SK-N-SH (cell line): Measurements from ENCODE around the gene SMCP. TPM values are rescaled to one million over a fixed set of nuclear protein-coding genes. Genes with fewer than 3 reads are reported as not detected.

Experiments
- CTCF ChIA-PET: fragments of 300-600, 350-600 bp; formaldehyde crosslinking; extraction: SDS; loops from one replicate; lab custom pipeline; 2021; lab: Yijun Ruan, JAX
- POLR2A ChIA-PET: fragments of 350-600 bp; sonication (Branson Sonifier 250); formaldehyde crosslinking; extraction: SDS; loops from one replicate; lab custom pipeline; 2020; ENCODE audit warnings: antibody characterized with exemption, inconsistent platforms; lab: Yijun Ruan, JAX
- DNase-seq: peaks from one replicate; pipeline ENCODE4 v3.0.0; 2012
- H2AFZ ChIP-seq: fragments of 200-600 bp; sonication (generic); 2 replicates; pipeline ENCODE4 v1.8.1; 2016; ENCODE audit warnings: antibody characterized with exemption, mild to moderate bottlenecking, low read depth
- H3F3A ChIP-seq: fragments of 200-600 bp; sonication (generic); replicated peaks from 2 replicates; pipeline ENCODE3; 2016; ENCODE audit warnings: antibody characterized with exemption, mild to moderate bottlenecking; ENCODE audit not compliant: insufficient read depth
- H3K27ac ChIP-seq, 2 experiments: fragments of 200-500 bp in 1 of 2; fragments of 200-600 bp in 1 of 2; sonication (Bioruptor generic) in 1 of 2; sonication (generic), shearing (Covaris generic) in 1 of 2; 2 replicates each; pipeline versions ENCODE4 v1.5.1 to v1.6.1; 2014 to 2016; ENCODE audit warnings: low read depth in 2 of 2, inconsistent platforms in 1 of 2, low read length in 1 of 2, mild to moderate bottlenecking in 1 of 2, mixed read lengths in 1 of 2
- H3K27me3 ChIP-seq: fragments of 200-600 bp; sonication (generic), shearing (Covaris generic); 2 replicates; pipeline ENCODE4 v1.6.1; 2016; ENCODE audit warnings: mixed run types; ENCODE audit not compliant: insufficient read depth
- H3K36me3 ChIP-seq, 2 experiments: fragments of 200-500 bp in 1 of 2; fragments of 200-600 bp in 1 of 2; sonication (Bioruptor generic) in 1 of 2; sonication (generic) in 1 of 2; replicated peaks in 1 of 2; 2 replicates each; pipeline versions ENCODE3 to v1.5.1; 2014 to 2016; ENCODE audit warnings: low read length in 1 of 2, mild to moderate bottlenecking in 1 of 2; ENCODE audit not compliant: insufficient read depth in 2 of 2, control insufficient read depth in 1 of 2
- H3K4me1 ChIP-seq, 2 experiments: fragments of 200-500 bp in 1 of 2; fragments of 200-600 bp in 1 of 2; sonication (Bioruptor generic) in 1 of 2; sonication (generic), shearing (Covaris generic) in 1 of 2; 2 replicates each; pipeline versions ENCODE4 v1.5.1 to v1.6.1; 2014 to 2016; ENCODE audit warnings: low read depth in 1 of 2, low read length in 1 of 2, mixed run types in 1 of 2; ENCODE audit not compliant: insufficient read depth in 2 of 2, control insufficient read depth in 1 of 2
- H3K4me2 ChIP-seq: fragments of 200-600 bp; sonication (generic), shearing (Covaris generic); 2 replicates; pipeline ENCODE4 v1.6.1; 2017; ENCODE audit warnings: mixed run types
- H3K4me3 ChIP-seq, 2 experiments: fragments of 200-500 bp in 1 of 2; fragments of 200-600 bp in 1 of 2; sonication (Bioruptor generic) in 1 of 2; sonication (generic), shearing (Covaris generic) in 1 of 2; 2 replicates each; pipeline versions ENCODE4 v1.5.1 to v1.8.1; 2014 to 2016; ENCODE audit warnings: low read depth in 2 of 2, inconsistent platforms in 1 of 2, low read length in 1 of 2, mild to moderate bottlenecking in 1 of 2, mixed read lengths in 1 of 2, moderate library complexity in 1 of 2
- H3K79me2 ChIP-seq: fragments of 200-600 bp; sonication (generic); 2 replicates; pipeline ENCODE4 v1.8.1; 2017; ENCODE audit warnings: mild to moderate bottlenecking; ENCODE audit not compliant: insufficient read depth
- H3K9ac ChIP-seq: fragments of 200-600 bp; sonication (generic); 2 replicates; pipeline ENCODE4 v1.6.1; 2017; ENCODE audit warnings: mixed run types
- H3K9me2 ChIP-seq: fragments of 200-600 bp; sonication (generic); 2 replicates; pipeline ENCODE4 v1.6.1; 2017; ENCODE audit warnings: mixed run types
- H3K9me3 ChIP-seq: fragments of 200-600 bp; sonication (generic); 2 replicates; pipeline ENCODE4 v1.6.1; 2017; ENCODE audit warnings: mixed run types, mild to moderate bottlenecking, moderate library complexity
- H4K20me1 ChIP-seq: fragments of 200-600 bp; sonication (generic); 2 replicates; pipeline ENCODE4 v1.6.1; 2017; ENCODE audit warnings: mild to moderate bottlenecking, mixed run types; ENCODE audit not compliant: insufficient read depth
- EP300 ChIP-seq, 2 experiments: IDR thresholded peaks; 2 replicates each; pipeline versions ENCODE4 v1.4.0 to v1.6.1; 2012; ENCODE audit warnings: borderline replicate concordance in 1 of 2, low read depth in 1 of 2, low read length in 1 of 2
- FOXJ3 ChIP-seq: sonication (generic); formaldehyde crosslinking; IDR thresholded peaks from 2 replicates; pipeline ENCODE4 v1.5.1; 2020; ENCODE audit warnings: mild to moderate bottlenecking, missing genetic modification reagents
- JUND ChIP-seq: IDR thresholded peaks from 2 replicates; pipeline ENCODE4 v1.4.0; 2012
- NFIC ChIP-seq: IDR thresholded peaks from 2 replicates; pipeline ENCODE4 v1.4.0; 2012; ENCODE audit warnings: borderline replicate concordance
- POLR2AphosphoS5 ChIP-seq: IDR thresholded peaks from 2 replicates; pipeline ENCODE4 v1.6.1; 2012; ENCODE audit warnings: low read depth, low read length
- RAD21 ChIP-seq: IDR thresholded peaks from 2 replicates; pipeline ENCODE4 v1.6.1; 2012; ENCODE audit warnings: mild to moderate bottlenecking, low read length
- RFX5 ChIP-seq: IDR thresholded peaks from 2 replicates; pipeline ENCODE4 v1.6.1; 2012; ENCODE audit warnings: mild to moderate bottlenecking, improper control_type of control experiment, low read length
- TAF1 ChIP-seq: IDR thresholded peaks from 2 replicates; pipeline ENCODE4 v1.6.1; 2012; ENCODE audit warnings: low read depth, mild to moderate bottlenecking, low read length, moderate library complexity, borderline replicate concordance
- TEAD4 ChIP-seq: IDR thresholded peaks from 2 replicates; pipeline ENCODE4 v1.4.0; 2012; ENCODE audit warnings: mild to moderate bottlenecking, borderline replicate concordance; ENCODE audit not compliant: insufficient read depth
- YY1 ChIP-seq: IDR thresholded peaks from 2 replicates; pipeline ENCODE4 v1.4.0; 2012; ENCODE audit warnings: low read depth, mild to moderate bottlenecking
- WGBS: methylation state at CpG from one replicate; pipeline ENCODE4 v1.1.6; 2017; ENCODE audit warnings: low lambda C conversion rate; 5-methylcytosine and 5-hydroxymethylcytosine counted together
- polyA plus RNA-seq, 3 experiments: library from polyadenylated mRNA; depleted of rRNA; stranded (reverse); fragments of >200 nt; gene quantifications; 2 replicates each; pipeline ENCODE4 v1.2.3, GENCODE V29; 2012
- TF ChIP-seq, protein P1 (sequence below): fragments of 150-350 bp; IDR thresholded peaks from 2 replicates; pipeline ENCODE4 v1.6.1; 2017; ENCODE audit warnings: antibody characterized with exemption, low read length, low read depth, borderline replicate concordance
- TF ChIP-seq, protein P2 (sequence below): IDR thresholded peaks from 2 replicates; pipeline ENCODE4; 2012
- TF ChIP-seq, protein P3 (sequence below): fragments of 150-350 bp; IDR thresholded peaks from 2 replicates; pipeline ENCODE4 v1.6.1; 2016; ENCODE audit warnings: mild to moderate bottlenecking, low read depth, low read length
- TF ChIP-seq, protein P4 (sequence below): IDR thresholded peaks from 2 replicates; pipeline ENCODE4 v1.6.1; 2012; ENCODE audit warnings: mild to moderate bottlenecking, low read depth, low read length, moderate library complexity
- TF ChIP-seq, protein P5 (sequence below): IDR thresholded peaks from 2 replicates; pipeline ENCODE4 v1.4.0; 2012; ENCODE audit warnings: low read depth
- TF ChIP-seq, protein P6 (sequence below): fragments of 200-600 bp; sonication (generic); IDR thresholded peaks from 2 replicates; pipeline ENCODE4 v1.6.1; 2017; ENCODE audit warnings: antibody characterized with exemption, mild to moderate bottlenecking, moderate library complexity

Gene SMCP
- polyA plus RNA-seq, 1 of the 3 experiments (the other 2 are of a cell fraction), result not detected

DNA sequence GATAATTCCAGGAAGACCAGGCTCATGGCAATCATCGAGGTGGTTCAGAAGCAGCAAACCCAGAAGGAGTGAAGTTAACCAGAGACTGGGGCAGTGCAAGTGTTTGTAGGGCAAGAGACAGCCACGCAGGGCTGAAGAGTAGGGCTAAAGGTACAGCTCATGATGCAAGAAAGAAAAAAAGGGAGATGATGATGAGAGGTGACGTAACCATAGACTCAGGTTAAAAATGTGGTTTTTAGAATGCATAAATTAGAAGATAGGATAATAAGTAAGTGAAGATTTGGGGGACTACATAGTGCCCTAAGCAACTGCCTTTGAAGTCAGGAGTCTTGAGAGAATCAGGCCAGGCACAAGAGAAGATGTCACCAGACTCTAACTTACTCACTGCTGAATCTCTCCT lies 18.0 kb upstream of the SMCP start:
- Histone ChIP-seq H3K27ac (no peak overlapping the region), H3K9ac (no peak overlapping the region), H3K79me2 (no peaks in the 10 kb centered on the region), H3K4me2 (no peak overlapping the region), H3K9me2 (no peaks in the 10 kb centered on the region), H3K9me3 (no peaks in the 10 kb centered on the region), H3K36me3 (no peaks in the 10 kb centered on the region), H3K4me1 (no peaks in the 10 kb centered on the region), H3K27me3 (no peaks in the 10 kb centered on the region; the same call in 1 of the 2 replicates), H3K4me3 (no peak overlapping the region), H4K20me1 (no peaks in the 10 kb centered on the region), H2AFZ (no peak overlapping the region), H3F3A (no peaks in the 10 kb centered on the region)
- WGBS, result 4% methylated on average over 3 of the region's 3 CpGs
- CTCF ChIA-PET, result interaction anchor here (0.6 to 2.7 kb wide), 2 partner anchors 10 to 451 kb away, joined by 4 to 12 read pairs; no protein-coding TSS in a partner anchor
- POLR2A ChIA-PET, result no interaction called here
- TF ChIP-seq, protein P1, sequence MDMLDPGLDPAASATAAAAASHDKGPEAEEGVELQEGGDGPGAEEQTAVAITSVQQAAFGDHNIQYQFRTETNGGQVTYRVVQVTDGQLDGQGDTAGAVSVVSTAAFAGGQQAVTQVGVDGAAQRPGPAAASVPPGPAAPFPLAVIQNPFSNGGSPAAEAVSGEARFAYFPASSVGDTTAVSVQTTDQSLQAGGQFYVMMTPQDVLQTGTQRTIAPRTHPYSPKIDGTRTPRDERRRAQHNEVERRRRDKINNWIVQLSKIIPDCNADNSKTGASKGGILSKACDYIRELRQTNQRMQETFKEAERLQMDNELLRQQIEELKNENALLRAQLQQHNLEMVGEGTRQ, result no peak
- TF ChIP-seq TAF1 (no peak), TEAD4 (no peak)
- TF ChIP-seq, protein P2, sequence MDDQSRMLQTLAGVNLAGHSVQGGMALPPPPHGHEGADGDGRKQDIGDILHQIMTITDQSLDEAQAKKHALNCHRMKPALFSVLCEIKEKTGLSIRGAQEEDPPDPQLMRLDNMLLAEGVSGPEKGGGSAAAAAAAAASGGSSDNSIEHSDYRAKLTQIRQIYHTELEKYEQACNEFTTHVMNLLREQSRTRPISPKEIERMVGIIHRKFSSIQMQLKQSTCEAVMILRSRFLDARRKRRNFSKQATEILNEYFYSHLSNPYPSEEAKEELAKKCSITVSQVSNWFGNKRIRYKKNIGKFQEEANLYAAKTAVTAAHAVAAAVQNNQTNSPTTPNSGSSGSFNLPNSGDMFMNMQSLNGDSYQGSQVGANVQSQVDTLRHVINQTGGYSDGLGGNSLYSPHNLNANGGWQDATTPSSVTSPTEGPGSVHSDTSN, result no peak
- DNase-seq, result no peak

DNA sequence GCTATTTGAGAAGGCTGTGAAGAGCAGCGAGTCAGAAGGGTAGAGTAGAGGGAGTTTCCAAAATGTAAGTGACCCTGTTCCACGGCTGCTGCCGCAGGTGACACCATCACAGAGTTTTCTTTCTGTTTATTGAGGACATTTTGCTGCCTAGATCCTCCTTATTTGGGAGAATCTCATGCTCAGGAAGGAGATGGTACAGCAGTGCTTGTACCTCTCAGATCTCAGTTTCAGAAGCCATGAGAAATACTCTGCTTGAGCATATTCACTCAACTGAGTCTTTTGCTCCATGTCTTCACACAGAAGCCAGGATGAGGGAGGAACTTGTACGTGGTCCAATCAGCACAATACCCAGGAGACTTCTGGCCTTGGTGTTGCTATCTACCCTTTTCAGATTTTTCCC lies 16.7 kb upstream of the SMCP start:
- 2% methylated on average over 4 of the region's 4 CpGs for WGBS
- Histone ChIP-seq H3F3A (no peaks in the 10 kb centered on the region), H3K9me2 (no peaks in the 10 kb centered on the region), H3K27ac (no peak overlapping the region), H3K4me1 (no peaks in the 10 kb centered on the region), H3K4me3 (no peak overlapping the region), H3K27me3 (no peaks in the 10 kb centered on the region; the same call in 1 of the 2 replicates), H3K9me3 (no peaks in the 10 kb centered on the region), H3K36me3 (no peaks in the 10 kb centered on the region), H3K79me2 (no peaks in the 10 kb centered on the region), H3K9ac (no peak overlapping the region), H4K20me1 (no peaks in the 10 kb centered on the region), H3K4me2 (no peak overlapping the region), H2AFZ (no peak overlapping the region)
- TF ChIP-seq FOXJ3 (CRISPR knock-in tag), result no peak
- TF ChIP-seq, protein P3, sequence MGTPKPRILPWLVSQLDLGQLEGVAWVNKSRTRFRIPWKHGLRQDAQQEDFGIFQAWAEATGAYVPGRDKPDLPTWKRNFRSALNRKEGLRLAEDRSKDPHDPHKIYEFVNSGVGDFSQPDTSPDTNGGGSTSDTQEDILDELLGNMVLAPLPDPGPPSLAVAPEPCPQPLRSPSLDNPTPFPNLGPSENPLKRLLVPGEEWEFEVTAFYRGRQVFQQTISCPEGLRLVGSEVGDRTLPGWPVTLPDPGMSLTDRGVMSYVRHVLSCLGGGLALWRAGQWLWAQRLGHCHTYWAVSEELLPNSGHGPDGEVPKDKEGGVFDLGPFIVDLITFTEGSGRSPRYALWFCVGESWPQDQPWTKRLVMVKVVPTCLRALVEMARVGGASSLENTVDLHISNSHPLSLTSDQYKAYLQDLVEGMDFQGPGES, result no peak
- TF ChIP-seq, protein P4, sequence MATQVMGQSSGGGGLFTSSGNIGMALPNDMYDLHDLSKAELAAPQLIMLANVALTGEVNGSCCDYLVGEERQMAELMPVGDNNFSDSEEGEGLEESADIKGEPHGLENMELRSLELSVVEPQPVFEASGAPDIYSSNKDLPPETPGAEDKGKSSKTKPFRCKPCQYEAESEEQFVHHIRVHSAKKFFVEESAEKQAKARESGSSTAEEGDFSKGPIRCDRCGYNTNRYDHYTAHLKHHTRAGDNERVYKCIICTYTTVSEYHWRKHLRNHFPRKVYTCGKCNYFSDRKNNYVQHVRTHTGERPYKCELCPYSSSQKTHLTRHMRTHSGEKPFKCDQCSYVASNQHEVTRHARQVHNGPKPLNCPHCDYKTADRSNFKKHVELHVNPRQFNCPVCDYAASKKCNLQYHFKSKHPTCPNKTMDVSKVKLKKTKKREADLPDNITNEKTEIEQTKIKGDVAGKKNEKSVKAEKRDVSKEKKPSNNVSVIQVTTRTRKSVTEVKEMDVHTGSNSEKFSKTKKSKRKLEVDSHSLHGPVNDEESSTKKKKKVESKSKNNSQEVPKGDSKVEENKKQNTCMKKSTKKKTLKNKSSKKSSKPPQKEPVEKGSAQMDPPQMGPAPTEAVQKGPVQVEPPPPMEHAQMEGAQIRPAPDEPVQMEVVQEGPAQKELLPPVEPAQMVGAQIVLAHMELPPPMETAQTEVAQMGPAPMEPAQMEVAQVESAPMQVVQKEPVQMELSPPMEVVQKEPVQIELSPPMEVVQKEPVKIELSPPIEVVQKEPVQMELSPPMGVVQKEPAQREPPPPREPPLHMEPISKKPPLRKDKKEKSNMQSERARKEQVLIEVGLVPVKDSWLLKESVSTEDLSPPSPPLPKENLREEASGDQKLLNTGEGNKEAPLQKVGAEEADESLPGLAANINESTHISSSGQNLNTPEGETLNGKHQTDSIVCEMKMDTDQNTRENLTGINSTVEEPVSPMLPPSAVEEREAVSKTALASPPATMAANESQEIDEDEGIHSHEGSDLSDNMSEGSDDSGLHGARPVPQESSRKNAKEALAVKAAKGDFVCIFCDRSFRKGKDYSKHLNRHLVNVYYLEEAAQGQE, result no peak
- no peak for TF ChIP-seq NFIC
- TF ChIP-seq RFX5, result no peak
- TF ChIP-seq TAF1, result no peak
- no peak for TF ChIP-seq YY1
- TF ChIP-seq, protein P5, sequence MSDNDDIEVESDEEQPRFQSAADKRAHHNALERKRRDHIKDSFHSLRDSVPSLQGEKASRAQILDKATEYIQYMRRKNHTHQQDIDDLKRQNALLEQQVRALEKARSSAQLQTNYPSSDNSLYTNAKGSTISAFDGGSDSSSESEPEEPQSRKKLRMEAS, result no peak
- no peak for TF ChIP-seq POLR2AphosphoS5
- TF ChIP-seq, protein P6, sequence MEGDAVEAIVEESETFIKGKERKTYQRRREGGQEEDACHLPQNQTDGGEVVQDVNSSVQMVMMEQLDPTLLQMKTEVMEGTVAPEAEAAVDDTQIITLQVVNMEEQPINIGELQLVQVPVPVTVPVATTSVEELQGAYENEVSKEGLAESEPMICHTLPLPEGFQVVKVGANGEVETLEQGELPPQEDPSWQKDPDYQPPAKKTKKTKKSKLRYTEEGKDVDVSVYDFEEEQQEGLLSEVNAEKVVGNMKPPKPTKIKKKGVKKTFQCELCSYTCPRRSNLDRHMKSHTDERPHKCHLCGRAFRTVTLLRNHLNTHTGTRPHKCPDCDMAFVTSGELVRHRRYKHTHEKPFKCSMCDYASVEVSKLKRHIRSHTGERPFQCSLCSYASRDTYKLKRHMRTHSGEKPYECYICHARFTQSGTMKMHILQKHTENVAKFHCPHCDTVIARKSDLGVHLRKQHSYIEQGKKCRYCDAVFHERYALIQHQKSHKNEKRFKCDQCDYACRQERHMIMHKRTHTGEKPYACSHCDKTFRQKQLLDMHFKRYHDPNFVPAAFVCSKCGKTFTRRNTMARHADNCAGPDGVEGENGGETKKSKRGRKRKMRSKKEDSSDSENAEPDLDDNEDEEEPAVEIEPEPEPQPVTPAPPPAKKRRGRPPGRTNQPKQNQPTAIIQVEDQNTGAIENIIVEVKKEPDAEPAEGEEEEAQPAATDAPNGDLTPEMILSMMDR, result no peak
- no peak for TF ChIP-seq TEAD4
- TF ChIP-seq JUND, result no peak
- no peak for TF ChIP-seq EP300 (IDR thresholded peaks at IDR 0.05; ENCODE audit: borderline replicate concordance in 1 of 2, low read depth in 1 of 2, low read length in 1 of 2)
- TF ChIP-seq RAD21, result no peak
- ChIA-PET POLR2A (no interaction called here), CTCF (interaction anchor here (2.7 kb wide), 1 partner anchor 9 kb away, joined by 12 read pairs; no protein-coding TSS in a partner anchor)
- DNase-seq, result no peak
